IMR-90 (cell line): ENCODE results near the gene TLR10. TPM values are rescaled to one million over a fixed set of nuclear protein-coding genes. Genes with fewer than 3 reads are reported as not detected.

ENCODE experiments used
- ATAC-seq: fragments of 200-7000 bp; cut with Tn5 transposase; 2 replicates; pipeline ENCODE4 v1.9.1; 2020; ENCODE audit warnings: low read depth, mild to moderate bottlenecking, moderate library complexity
- BruUV-seq: library from RNA; stranded (reverse); fragments of 400-500 nt; replicated peaks from 2 replicates; lab custom pipeline; 2021; lab: Mats Ljungman, UMichigan
- CTCF ChIA-PET: fragments of 300-600 bp; formaldehyde crosslinking; extraction: SDS; loops from one replicate; lab custom pipeline; 2021; ENCODE audit warnings: antibody characterized with exemption; lab: Yijun Ruan, JAX
- POLR2A ChIA-PET: fragments of 300-600 bp; sonication (Branson Sonifier 250); formaldehyde crosslinking; loops from one replicate; lab custom pipeline; 2022; ENCODE audit warnings: antibody characterized with exemption; ENCODE audit not compliant: unreplicated experiment; lab: Charles Lee
- DNase-seq: peaks from one replicate; pipeline ENCODE4 v3.0.0; 2013
- H2AFZ ChIP-seq: replicated peaks from 2 replicates; pipeline ENCODE3; 2013; ENCODE audit warnings: low read length, mild to moderate bottlenecking; ENCODE audit not compliant: poor library complexity
- H2AK5ac ChIP-seq: 2 replicates; pipeline ENCODE4 v1.6.1; 2013; ENCODE audit warnings: low read depth, low read length, inconsistent platforms
- H2AK9ac ChIP-seq: replicated peaks from 2 replicates; pipeline ENCODE3; 2013; ENCODE audit warnings: mild to moderate bottlenecking, low read depth, low read length, moderate library complexity; ENCODE audit not compliant: poor library complexity
- H2BK120ac ChIP-seq: 2 replicates; pipeline ENCODE4 v1.6.1; 2013; ENCODE audit warnings: low read depth, low read length, inconsistent platforms
- H2BK15ac ChIP-seq: 3 replicates; pipeline ENCODE4 v1.6.1; 2013; ENCODE audit warnings: low read depth, low read length, inconsistent platforms
- H2BK20ac ChIP-seq: 2 replicates; pipeline ENCODE4 v1.6.1; 2013; ENCODE audit warnings: low read depth, mild to moderate bottlenecking, inconsistent platforms, low read length, moderate library complexity
- H2BK5ac ChIP-seq: 2 replicates; pipeline ENCODE4 v1.6.1; 2013; ENCODE audit warnings: mild to moderate bottlenecking, low read depth, low read length, inconsistent platforms; ENCODE audit not compliant: poor library complexity, severe bottlenecking
- H3K14ac ChIP-seq: replicated peaks from 2 replicates; pipeline ENCODE4 v1.6.1; 2013; ENCODE audit warnings: low read depth, low read length, inconsistent platforms
- H3K18ac ChIP-seq: 2 replicates; pipeline ENCODE4 v1.6.1; 2013; ENCODE audit warnings: low read depth, low read length, control low read depth
- H3K23ac ChIP-seq: 2 replicates; pipeline ENCODE4 v1.6.1; 2013; ENCODE audit warnings: low read depth, low read length, inconsistent platforms
- H3K27ac ChIP-seq: 2 replicates; pipeline ENCODE4 v1.5.1; 2013; ENCODE audit warnings: mild to moderate bottlenecking, control low read depth, low read length; ENCODE audit not compliant: insufficient read depth
- H3K27me3 ChIP-seq: 2 replicates; pipeline ENCODE4 v1.6.1; 2013; ENCODE audit warnings: low read length; ENCODE audit not compliant: control insufficient read depth, insufficient read depth
- H3K36me3 ChIP-seq: 2 replicates; pipeline ENCODE4 v1.6.1; 2013; ENCODE audit warnings: low read length, mixed read lengths; ENCODE audit not compliant: control insufficient read depth, insufficient read depth
- H3K4ac ChIP-seq: 2 replicates; pipeline ENCODE4 v1.6.1; 2013; ENCODE audit warnings: low read depth, low read length, inconsistent platforms
- H3K4me1 ChIP-seq: 2 replicates; pipeline ENCODE4 v1.6.1; 2013; ENCODE audit warnings: low read length, mixed read lengths; ENCODE audit not compliant: control insufficient read depth, insufficient read depth
- H3K4me2 ChIP-seq: 2 replicates; pipeline ENCODE4 v1.6.1; 2013; ENCODE audit warnings: low read depth, mild to moderate bottlenecking, control low read depth, low read length, moderate library complexity
- H3K4me3 ChIP-seq: 2 replicates; pipeline ENCODE4 v1.5.1; 2013; ENCODE audit warnings: low read depth, mild to moderate bottlenecking, control low read depth, low read length, moderate library complexity; ENCODE audit not compliant: insufficient read depth
- H3K56ac ChIP-seq: 2 replicates; pipeline ENCODE4 v1.6.1; 2013; ENCODE audit warnings: low read length, inconsistent platforms; ENCODE audit not compliant: insufficient read depth; ENCODE audit errors: extremely low read depth
- H3K79me1 ChIP-seq, 2 experiments: 2 replicates each; pipeline ENCODE4 v1.6.1; 2013; ENCODE audit warnings: low read length in 2 of 2, inconsistent platforms in 1 of 2, low read depth in 1 of 2
- H3K9ac ChIP-seq: 2 replicates; pipeline ENCODE4 v1.6.1; 2013; ENCODE audit warnings: low read depth, low read length, control low read depth
- H3K9me1 ChIP-seq: 2 replicates; pipeline ENCODE4 v1.6.1; 2013; ENCODE audit warnings: low read length, inconsistent platforms; ENCODE audit not compliant: insufficient read depth
- H3K9me3 ChIP-seq: 2 replicates; pipeline ENCODE4 v1.6.1; 2013; ENCODE audit warnings: low read length; ENCODE audit not compliant: control insufficient read depth, insufficient read depth
- H4K20me1 ChIP-seq: 2 replicates; pipeline ENCODE4 v1.6.1; 2013; ENCODE audit warnings: low read length, inconsistent platforms; ENCODE audit not compliant: insufficient read depth
- H4K5ac ChIP-seq: 2 replicates; pipeline ENCODE4 v1.6.1; 2013; ENCODE audit warnings: mild to moderate bottlenecking, low read depth, low read length, control low read depth
- H4K8ac ChIP-seq, 2 experiments: 2 replicates each; pipeline ENCODE4 v1.6.1; 2013; ENCODE audit warnings: low read depth in 2 of 2, low read length in 2 of 2, control low read depth in 1 of 2, inconsistent platforms in 1 of 2
- H4K91ac ChIP-seq: 2 replicates; pipeline ENCODE4 v1.6.1; 2013; ENCODE audit warnings: low read depth, low read length, inconsistent platforms; ENCODE audit not compliant: insufficient read depth
- BHLHE40 ChIP-seq: fragments of 150-350 bp; IDR thresholded peaks from 2 replicates; pipeline ENCODE4 v1.6.1; 2016; ENCODE audit warnings: mild to moderate bottlenecking, low read depth, low read length
- CHD1 ChIP-seq: IDR thresholded peaks from 2 replicates; pipeline ENCODE4 v1.6.1; 2012; ENCODE audit warnings: low read depth, low read length, improper control_type of control experiment
- MAZ ChIP-seq: IDR thresholded peaks from 2 replicates; pipeline ENCODE4 v1.6.1; 2012; ENCODE audit warnings: low read depth, mild to moderate bottlenecking, low read length, improper control_type of control experiment, moderate library complexity, borderline replicate concordance
- MXI1 ChIP-seq: IDR thresholded peaks from 2 replicates; pipeline ENCODE4 v1.6.1; 2012; ENCODE audit warnings: low read depth, mild to moderate bottlenecking, low read length, moderate library complexity, borderline replicate concordance
- POLR2A ChIP-seq: IDR thresholded peaks from 2 replicates; pipeline ENCODE4 v1.6.1; 2012; ENCODE audit warnings: mild to moderate bottlenecking, low read depth, low read length
- RAD21 ChIP-seq: IDR thresholded peaks from 2 replicates; pipeline ENCODE4 v1.6.1; 2012; ENCODE audit warnings: low read length, improper control_type of control experiment
- RFX5 ChIP-seq: IDR thresholded peaks from 2 replicates; pipeline ENCODE4 v1.8.0; 2012; ENCODE audit warnings: low read depth, mild to moderate bottlenecking, low read length, moderate library complexity
- SMC3 ChIP-seq: fragments of 150-350 bp; IDR thresholded peaks from 2 replicates; pipeline ENCODE4 v1.6.1; 2016; ENCODE audit warnings: low read depth, mild to moderate bottlenecking, antibody characterized with exemption, low read length, moderate library complexity
- WGBS, 2 experiments: methylation state at CpG; one replicate each; pipeline versions ENCODE4 v1.1.5 to v1.1.7; 2013; ENCODE audit warnings: missing lambda C conversion rate in 2 of 2; ENCODE audit not compliant: insufficient read length in 1 of 2; ENCODE audit errors: extremely low coverage in 2 of 2; 5-methylcytosine and 5-hydroxymethylcytosine counted together
- dilution Hi-C: fragments of 300-500 bp; cut with HindIII; formaldehyde crosslinking; loops from one replicate; pipeline ENCODE4 v1.14.3; 2018; ENCODE audit warnings: low sequenced_read_pairs; ENCODE audit not compliant: unreplicated experiment
- in situ Hi-C: fragments of 300-500 bp; cut with MboI; formaldehyde crosslinking; loops from 3 replicates; pipeline ENCODE4 v1.14.3; 2019; ENCODE audit warnings: low sequenced_read_pairs, inconsistent platforms, mixed read lengths
- intact Hi-C: fragments of 100-400 bp; cut with micrococcal nuclease; formaldehyde crosslinking; loops from 2 replicates; pipeline ENCODE4 v1.10.0; 2022
- polyA plus RNA-seq, 3 experiments: library from polyadenylated mRNA; depleted of rRNA; stranded (reverse); fragments of >200 nt; gene quantifications; 2 replicates each; pipeline ENCODE4 v1.2.3, GENCODE V29; 2012; ENCODE audit warnings: low replicate concordance in 1 of 3
- total RNA-seq: library from RNA; depleted of rRNA; stranded (reverse); fragments of >200 nt; gene quantifications from 2 replicates; pipeline ENCODE4 v1.2.3, GENCODE V29; 2012
- TF ChIP-seq, protein P1 (sequence below): conservative IDR thresholded peaks from 2 replicates; pipeline ENCODE4 v1.5.1; 2012; ENCODE audit warnings: mild to moderate bottlenecking, low read depth, low read length, improper control_type of control experiment

TLR10 gene
- total and polyA plus RNA-seq, 2 of the 4 experiments (the other 2 are of a cell fraction) = not detected

DNA sequence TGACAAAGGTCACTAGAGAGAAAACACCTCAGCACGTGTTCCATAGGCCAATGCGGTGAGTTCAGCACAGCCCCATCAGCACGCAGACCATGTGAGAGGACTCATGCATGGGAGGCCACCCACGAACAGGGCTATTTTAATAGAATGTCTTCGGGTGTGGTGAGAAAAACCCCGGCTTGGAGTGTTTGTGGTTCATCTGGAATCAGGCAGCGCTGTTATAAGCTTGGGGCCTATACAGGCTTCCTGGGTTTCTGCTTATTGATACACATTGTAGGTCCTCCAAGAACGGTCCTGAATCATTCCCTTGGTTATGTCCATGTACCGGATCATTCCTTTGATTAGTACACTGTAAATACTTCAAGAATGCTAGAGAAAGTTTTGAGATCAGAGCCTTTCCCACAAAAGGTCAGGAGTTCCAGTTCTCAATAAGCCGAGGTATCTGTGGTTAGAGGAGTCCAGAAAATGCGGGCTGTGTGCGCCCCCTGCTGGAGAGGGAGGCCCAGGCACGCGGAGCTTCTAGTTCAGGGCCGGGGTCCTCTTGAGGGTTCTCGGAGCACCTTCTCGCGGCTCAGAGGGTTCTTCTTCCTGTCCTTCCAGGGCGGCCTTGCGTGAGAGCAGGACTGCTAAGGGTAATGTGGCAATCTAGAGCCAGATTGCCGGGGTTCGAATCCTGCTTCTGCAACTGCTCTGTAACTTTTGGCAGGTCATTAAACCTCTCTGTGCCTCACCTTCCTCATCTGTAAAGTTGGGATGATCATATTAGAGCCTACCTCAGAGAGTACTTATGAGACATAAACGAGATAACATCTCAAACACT is 51.8 kb downstream of the TLR10 start:
- DNase-seq (peak; percentile 94), ATAC-seq (peak; percentile 97)
- no peak overlapping the region for H4K91ac ChIP-seq
- POLR2A ChIA-PET = no interaction called here
- H3K27me3 ChIP-seq = peaks cover 7% of the 10 kb centered on the region
- no peak overlapping the region for H3K14ac ChIP-seq
- 0 out of 2 replicates have a peak, but pooled peaks cover 6% of the 10 kb centered on the region for H4K20me1 ChIP-seq
- H3K4me2 ChIP-seq = no peak overlapping the region
- H2BK15ac ChIP-seq = no peak overlapping the region
- no peak overlapping the region for H2BK5ac ChIP-seq
- no peak overlapping the region for H3K4ac ChIP-seq
- H4K5ac ChIP-seq = no peak overlapping the region
- H3K9me1 ChIP-seq = 0 out of 2 replicates have a peak, but pooled peaks cover 3% of the 10 kb centered on the region
- in situ Hi-C loops = loop anchor here (5.0 kb wide), 2 partner anchors 549 to 669 kb away; no protein-coding TSS in a partner anchor
- no peak overlapping the region for H3K27ac ChIP-seq
- no peak overlapping the region for H4K8ac ChIP-seq
- no peak overlapping the region for H2BK20ac ChIP-seq
- no peak overlapping the region for H2BK120ac ChIP-seq
- no peak for TF ChIP-seq MAZ
- TF ChIP-seq, protein P1, sequence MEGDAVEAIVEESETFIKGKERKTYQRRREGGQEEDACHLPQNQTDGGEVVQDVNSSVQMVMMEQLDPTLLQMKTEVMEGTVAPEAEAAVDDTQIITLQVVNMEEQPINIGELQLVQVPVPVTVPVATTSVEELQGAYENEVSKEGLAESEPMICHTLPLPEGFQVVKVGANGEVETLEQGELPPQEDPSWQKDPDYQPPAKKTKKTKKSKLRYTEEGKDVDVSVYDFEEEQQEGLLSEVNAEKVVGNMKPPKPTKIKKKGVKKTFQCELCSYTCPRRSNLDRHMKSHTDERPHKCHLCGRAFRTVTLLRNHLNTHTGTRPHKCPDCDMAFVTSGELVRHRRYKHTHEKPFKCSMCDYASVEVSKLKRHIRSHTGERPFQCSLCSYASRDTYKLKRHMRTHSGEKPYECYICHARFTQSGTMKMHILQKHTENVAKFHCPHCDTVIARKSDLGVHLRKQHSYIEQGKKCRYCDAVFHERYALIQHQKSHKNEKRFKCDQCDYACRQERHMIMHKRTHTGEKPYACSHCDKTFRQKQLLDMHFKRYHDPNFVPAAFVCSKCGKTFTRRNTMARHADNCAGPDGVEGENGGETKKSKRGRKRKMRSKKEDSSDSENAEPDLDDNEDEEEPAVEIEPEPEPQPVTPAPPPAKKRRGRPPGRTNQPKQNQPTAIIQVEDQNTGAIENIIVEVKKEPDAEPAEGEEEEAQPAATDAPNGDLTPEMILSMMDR = peak; percentile 87
- TF ChIP-seq POLR2A = no peak; the same call in 1 of the 2 replicates
- peak; percentile 91 for TF ChIP-seq RAD21
- TF ChIP-seq SMC3 = peak; percentile 92
- no peak for TF ChIP-seq BHLHE40
- no peak for TF ChIP-seq MXI1
- no peak for TF ChIP-seq RFX5
- no peak for TF ChIP-seq CHD1
- H3K9me3 ChIP-seq = no peaks in the 10 kb centered on the region
- peaks cover 3% of the 10 kb centered on the region; the same call in 1 of the 2 replicates for H3K4me1 ChIP-seq
- no TSS peak for BruUV-seq
- dilution Hi-C loops = no loop called here
- no peak overlapping the region for H3K23ac ChIP-seq
- 71% methylated on average over 6 of the region's 23 CpGs; no CpG with 5 or more reads in 1 of the 2 experiments for WGBS, 2 experiments
- no peaks in the 10 kb centered on the region for H3K79me1 ChIP-seq
- H2AFZ ChIP-seq = peak overlapping the region; percentile 24
- H2AK5ac ChIP-seq = peak overlapping the region; percentile 5; the same call in 1 of the 2 replicates
- peak overlapping the region; percentile 4 for H2AK9ac ChIP-seq
- no peak overlapping the region for H3K56ac ChIP-seq
- no peak overlapping the region for H3K18ac ChIP-seq
- intact Hi-C loops = loop anchor here (1.0 to 10.0 kb wide), 6 partner anchors 56 to 926 kb away; no protein-coding TSS in a partner anchor
- H3K9ac ChIP-seq = no peak overlapping the region
- no peaks in the 10 kb centered on the region for H3K36me3 ChIP-seq
- H3K4me3 ChIP-seq = no peak overlapping the region
- CTCF ChIA-PET = interaction anchor here (0.7 to 1.2 kb wide), 4 partner anchors 12 to 551 kb away, joined by 3 to 4 read pairs (median 4); no protein-coding TSS in a partner anchor
